Endometrial microvascular endothelial cells (primary cell): ENCODE measurements around the gene MICAL3. TPM values are rescaled to one million over a fixed set of nuclear protein-coding genes. Genes with fewer than 3 reads are reported as not detected.

ENCODE experiments used
- in situ Hi-C: cut with HindIII; loops from 2 replicates; pipeline ENCODE4 v1.10.0; 2017; ENCODE audit warnings: low sequenced_read_pairs, low pct_unique_long_range_greater_than_20kb; ENCODE audit errors: inconsistent ontology term
- total RNA-seq: library from RNA; depleted of rRNA; stranded (reverse); fragments of >200 nt; gene quantifications from one replicate; pipeline ENCODE4 v1.2.3, GENCODE V29; 2015; ENCODE audit errors: inconsistent ontology term

Gene MICAL3
- total RNA-seq, 1 donor from 2014 or later = 20.0 TPM

DNA sequence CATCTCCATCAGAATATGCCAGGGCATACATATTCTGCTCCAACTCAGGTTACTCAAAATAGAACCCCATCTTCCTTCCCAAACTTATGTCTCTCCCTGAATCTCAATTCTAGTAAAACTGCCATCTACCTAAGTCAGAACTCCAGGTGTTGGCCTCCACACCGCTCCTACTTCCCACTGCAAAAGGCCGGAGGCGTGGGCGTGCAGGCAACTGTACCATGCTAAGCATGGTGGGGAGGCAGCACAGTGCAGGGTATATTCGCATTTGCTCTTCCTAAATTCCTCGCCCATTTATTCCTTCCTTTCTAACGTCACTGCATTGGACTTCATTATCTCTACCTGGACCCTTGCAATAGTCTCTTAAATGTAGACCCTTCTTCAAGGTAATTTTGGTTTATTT is 97.8 kb downstream of the MICAL3 start:
- in situ Hi-C loops = no loop called here

DNA sequence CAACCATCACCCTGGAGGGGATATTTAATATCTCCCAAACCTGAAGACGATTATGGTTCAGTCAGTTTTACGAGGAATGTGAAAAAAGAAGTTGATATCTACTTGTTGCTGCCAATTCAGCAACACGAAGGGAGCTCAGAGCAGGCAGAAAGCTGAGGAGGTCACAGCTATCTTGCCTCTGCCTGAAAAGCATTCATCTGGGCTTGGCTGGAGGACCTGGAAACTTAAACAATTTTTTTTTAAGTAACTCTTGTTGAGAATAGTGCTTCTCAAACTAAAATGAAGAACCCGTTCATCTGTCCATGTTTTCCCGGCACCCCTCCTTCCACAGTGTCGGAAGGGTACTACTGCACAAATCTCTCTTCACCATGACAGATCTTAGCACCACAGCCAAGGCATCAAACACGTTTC is 98.9 kb downstream of the MICAL3 start:
- in situ Hi-C loops = no loop called here

DNA sequence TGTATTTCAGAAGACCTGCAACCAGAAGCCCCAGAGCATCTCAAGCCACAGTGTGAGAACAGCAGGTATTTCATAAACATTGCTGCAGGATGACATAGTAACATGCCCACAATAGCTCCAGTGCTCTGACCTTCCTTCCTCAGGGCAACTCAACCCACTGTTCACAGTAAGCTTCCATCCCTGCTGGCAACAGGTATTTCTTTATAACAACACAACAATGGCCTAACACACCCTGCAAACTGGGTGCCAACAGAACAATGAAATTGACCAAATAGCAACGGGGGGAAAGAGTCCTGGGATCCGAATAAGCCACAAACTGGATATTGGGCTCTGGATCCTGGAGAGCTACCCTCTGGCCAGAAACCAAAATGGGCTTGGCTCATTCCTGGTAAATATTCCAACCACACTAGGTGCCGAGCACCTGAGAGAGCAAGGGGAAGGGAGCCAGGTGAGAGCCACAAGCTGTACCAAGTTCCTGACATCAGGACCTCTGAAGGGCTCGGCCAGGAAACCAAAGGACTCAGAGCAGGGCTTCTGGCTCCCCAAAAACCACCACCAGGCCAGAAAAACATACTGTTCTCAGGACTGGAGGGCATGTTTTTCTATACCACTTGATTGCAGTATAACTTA is 99.5 kb downstream of the MICAL3 start:
- in situ Hi-C loops = loop anchor here (25.0 kb wide), 1 partner anchor 87 kb away; the partner anchor contains the start of gene MICAL3

DNA sequence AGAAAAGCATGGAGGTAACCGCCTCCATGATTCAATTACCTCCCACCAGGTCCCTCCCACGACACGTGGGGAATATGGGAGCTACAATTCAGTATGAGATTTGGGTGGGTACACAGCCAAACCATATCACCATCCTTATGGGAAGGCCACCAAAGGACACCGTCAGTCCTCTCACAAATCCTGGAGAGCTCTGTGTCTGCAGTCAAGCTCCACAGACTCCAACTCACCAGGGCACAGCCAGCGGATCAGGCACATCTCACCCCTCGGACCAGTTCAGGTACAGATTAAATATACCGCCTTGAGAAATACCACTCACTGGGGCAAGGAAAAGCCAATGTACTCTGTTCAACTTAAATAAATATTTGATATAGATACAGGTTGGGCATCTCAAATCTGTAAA is 100.3 kb downstream of the MICAL3 start:
- in situ Hi-C loops = loop anchor here (25.0 kb wide), 1 partner anchor 88 kb away; the partner anchor contains the start of gene MICAL3

DNA sequence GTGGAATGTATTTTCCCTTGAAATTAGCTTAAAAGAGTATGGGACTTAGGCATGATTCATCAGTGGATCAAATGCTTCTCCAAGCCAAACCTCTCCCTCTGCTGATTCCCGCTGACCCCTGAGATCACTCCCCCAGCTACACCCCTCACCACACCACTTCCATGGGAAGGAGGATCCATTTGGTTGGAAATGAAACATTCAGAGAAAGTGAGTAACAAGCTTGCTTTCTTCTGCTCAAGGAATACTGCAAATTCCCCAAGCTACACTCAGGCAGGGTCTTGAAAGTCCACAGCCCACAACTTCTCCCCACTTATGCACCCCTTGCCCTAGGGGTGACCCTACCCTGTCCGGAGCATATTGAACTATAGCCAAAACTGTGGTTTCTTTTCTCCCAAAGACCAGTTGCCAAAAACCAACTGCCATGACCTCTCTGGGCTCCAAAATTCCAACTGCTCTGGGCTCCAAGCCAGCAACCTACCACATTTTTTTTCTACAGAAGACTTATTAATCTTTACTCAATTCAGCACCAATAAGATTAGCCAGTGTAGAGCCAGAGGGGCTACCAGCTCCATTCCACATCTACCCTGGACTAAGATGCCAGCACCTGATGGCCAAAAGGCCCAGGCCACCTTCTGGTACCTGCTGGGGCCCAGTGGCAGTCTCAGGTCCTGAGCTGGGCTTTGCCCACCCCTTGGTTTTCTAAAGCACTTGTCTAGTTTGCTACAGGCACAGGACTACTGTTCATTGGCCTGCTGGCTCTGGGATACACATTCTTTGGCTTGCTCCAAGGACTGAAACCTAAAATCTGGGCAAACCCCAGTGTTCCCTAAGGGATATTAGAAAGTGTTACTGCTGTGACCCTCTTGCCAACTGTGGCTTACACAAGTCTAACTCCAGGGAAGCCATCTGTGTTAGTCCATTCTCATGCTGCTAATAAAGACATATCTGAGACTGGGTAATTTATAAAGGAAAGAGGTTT is 101.1 kb downstream of the MICAL3 start:
- in situ Hi-C loops = loop anchor here (25.0 kb wide), 1 partner anchor 89 kb away; the partner anchor contains the start of gene MICAL3

DNA sequence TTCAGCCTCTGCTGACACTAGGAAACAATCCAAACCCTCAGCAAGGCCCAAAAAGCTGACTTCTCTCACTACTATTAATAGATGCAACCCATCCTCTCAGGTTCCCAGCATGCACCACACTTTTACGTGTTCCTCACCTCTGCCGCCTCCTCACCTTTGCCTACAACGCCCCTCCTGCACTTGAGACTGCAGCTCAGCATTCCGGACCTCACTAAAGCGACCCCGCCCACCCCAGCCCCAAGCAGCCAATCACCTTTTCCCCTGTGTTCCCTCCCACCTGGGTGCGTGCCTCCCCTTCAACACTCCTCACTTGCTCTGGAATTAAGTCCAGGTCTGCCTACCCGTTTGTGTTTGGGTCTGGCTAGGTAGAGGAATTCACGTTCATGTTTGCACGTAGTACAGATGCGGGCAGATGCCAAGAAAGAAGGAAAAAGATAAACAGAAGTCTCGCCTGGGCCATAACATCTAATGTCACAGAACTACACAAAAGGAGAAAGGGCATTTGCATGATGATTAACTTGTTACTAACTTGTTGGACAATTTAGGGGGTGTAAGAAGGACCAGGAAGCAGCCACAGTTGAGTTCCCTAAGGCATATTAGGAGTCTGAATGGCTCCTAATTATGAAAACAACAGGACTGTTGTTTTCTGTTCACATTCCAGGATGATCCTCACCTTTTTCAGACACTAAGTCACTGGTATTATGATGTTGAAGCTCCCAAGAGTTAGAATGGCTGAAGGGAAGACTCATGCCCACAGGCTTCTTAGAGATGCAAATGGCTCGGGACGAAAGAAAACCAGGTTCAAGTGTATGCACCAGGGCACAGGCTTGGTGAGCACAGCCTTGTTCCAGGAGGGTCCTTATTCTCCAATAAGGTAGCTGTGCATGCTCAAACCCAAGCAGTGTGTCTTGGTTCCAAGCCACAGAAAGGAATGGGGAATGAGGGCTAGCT is 102.2 kb downstream of the MICAL3 start:
- in situ Hi-C loops = loop anchor here (25.0 kb wide), 1 partner anchor 90 kb away; the partner anchor contains the start of gene MICAL3

DNA sequence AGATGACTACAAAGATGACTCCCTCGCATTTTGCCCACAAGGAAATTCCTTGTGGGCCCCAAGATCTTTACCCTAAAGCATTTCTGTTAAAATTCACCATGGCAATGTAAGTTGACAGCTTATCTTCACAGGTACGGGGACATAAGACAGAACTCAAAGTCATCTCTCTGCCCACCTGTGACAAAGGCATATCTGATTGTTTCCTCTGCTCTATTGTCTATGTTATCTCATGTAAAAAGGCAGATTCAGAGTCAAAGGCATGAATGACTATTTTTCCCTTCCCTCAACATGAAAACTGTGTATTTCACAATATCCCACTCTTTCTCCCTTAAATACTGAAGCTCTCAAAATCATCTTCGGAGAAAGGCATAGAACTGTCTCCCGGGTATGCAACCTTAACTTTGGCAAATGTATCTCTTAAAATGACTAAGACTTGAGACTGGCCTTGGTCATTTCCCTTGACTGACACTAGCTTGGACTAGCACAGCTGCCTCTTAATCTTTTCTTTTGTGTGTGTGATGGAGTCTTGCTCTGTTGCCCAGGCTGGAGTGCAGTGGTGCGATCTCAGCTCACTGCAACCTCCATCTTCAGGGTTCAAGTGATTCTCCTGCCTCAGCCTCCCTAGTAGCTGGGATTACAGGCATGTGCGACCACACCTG is 103.2 kb downstream of the MICAL3 start:
- in situ Hi-C loops = loop anchor here (25.0 kb wide), 1 partner anchor 91 kb away; the partner anchor contains the start of gene MICAL3

DNA sequence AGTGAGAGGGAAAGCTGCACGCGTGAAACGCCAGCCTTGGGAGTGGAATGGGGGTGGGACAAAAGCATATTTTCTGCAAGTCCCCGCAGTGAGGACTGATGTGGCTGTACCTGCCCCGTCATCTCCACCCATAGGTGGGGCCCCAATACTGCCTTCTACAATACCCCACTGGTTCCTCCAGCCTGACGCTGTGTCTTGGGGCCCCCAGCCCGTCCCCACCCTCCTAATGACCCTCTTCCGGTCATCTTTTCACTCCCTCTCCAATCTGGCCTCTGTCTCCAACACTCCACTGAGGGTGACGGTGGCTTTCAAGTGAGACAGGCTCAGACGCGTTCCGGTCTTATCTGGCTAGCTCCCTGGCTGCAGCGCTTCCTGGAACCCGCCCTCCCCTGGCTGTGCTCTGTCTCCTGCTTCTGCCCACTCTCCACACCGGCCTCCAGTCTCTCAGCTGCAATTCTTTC is 104.2 kb downstream of the MICAL3 start:
- in situ Hi-C loops = loop anchor here (25.0 kb wide), 1 partner anchor 92 kb away; the partner anchor contains the start of gene MICAL3

DNA sequence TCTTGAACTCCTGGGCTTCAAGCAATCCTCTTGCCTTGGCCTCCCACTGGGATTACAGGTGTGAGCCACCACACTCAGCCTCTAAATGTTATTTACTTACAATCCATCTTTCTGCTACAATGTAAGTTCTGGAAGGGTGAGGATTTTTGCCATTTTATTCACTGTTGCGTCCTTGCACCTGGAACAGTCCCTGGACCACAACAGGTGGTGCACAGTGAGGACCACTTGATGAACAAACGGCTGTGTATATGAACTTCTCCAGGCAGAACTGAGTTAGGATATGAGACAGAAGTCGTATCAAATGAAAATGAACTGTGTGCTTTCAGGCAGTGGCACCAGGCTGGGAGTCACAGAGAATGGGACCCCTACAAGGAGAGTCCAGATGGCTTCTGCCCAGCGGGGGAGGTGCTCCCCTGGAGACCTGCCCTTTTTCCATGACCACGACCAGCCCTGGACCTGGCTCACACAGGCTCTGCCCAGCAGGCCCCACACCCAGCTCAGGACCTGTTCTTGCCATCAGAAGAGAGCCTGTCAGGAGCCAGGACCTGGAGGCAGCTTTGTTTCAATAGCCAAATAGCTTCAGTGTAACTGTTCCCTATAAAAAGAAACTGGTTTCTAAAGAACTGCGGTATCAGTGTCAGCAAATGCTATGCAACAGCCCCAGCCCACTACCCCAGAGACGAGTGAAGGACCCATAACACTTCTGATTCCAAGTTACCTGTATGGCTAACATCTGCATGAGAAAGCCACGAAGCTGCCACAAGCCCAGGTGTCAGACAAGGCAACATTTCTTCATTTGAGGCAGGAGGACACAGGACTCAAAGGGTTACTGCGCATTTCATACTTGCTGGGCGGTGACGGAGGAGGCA is 104.9 kb downstream of the MICAL3 start:
- in situ Hi-C loops = loop anchor here (25.0 kb wide), 1 partner anchor 93 kb away; the partner anchor contains the start of gene MICAL3

DNA sequence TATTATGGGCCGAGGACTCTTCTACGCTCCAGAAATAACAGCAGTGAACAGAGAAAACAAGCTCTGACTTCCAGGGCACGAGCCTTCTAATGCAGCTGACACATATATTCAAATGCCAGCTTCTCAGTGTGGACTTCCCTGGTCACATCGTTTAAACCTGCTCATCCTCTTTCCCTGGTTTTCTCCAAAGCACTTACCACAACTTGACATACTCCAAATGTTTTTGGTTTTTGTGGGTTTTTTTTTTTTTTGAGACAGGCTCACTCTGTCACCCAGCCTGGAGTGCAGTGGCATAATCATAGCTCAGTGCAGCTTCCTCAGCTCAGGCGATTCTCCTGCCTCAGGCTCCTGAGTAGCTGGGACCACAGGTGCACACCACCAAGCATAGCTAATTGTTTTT is 105.5 kb downstream of the MICAL3 start:
- in situ Hi-C loops = loop anchor here (25.0 kb wide), 1 partner anchor 93 kb away; the partner anchor contains the start of gene MICAL3

DNA sequence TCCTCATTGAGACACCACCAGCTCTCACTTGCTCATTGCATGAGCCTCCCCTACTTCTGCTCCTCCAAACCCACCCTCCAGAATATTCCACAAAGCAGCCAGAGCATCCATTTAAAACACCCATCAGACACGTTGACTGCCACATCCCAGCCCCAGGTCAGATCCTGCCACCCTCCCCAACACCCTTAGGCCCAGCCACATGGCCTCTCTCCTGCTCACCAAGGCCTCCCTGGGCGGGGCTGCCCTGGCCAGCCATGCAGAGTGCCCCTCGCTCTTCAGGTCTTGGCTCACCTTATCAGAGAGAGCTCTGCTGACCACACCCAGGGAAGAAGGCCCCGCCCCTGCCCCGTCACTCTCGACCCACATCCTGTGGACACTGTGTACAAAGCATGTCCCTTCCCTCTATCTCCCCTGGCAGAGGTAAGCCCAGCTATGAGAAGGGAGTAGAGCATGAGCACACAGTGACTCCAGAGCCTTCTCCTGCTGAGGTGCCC is 106.8 kb downstream of the MICAL3 start:
- in situ Hi-C loops = loop anchor here (25.0 kb wide), 1 partner anchor 95 kb away; the partner anchor contains the start of gene MICAL3

DNA sequence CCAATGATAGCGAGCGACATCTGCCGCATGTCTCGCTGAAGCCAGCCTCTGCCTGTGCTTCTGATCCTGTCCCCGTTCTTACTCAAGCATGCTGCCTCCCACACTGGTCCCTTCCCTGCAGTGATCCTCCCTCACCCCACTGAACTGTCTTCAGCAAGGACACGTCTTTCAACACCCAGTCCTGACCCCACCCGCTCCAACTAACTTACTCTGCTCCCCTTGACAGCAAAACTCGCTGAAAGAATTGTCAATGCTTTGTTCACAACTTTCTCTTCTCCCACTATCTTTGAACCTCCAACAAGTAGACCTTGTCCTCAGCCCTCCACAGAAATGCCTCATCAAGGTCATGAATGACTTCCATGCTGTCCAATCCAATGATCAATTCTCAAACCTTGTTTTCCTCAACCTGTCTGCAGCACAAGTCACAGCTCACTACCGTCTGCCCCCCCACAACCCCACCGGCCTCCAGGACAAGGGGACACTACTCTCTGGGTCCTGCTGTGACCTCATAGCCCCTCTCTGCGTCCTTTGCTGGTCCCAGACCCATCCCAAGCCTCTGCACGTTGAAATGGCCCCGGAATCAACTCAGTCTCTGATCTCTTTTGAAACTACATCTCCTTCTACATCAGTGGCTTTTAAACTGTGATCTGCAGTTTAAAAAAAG is 108.0 kb downstream of the MICAL3 start:
- in situ Hi-C loops = loop anchor here (25.0 kb wide), 1 partner anchor 96 kb away; the partner anchor contains the start of gene MICAL3

DNA sequence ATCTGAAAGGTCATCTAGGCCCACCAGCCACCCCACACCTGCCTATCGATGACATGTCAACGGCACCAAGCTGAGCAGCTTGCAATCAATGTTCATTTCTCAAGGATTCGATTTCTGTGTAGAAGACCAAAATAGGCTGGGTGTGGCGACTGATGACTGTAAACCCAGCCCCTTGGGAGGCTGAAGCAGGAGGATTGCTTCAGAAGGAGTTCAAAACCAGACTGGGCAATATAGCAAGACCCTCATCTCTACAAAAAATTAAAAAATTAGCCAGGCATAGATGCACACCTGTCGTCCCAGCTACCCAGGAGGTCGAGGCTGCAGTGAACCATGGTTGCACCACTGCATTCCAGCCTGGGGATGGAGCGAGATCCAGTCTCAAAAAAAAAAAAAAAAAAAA is 108.7 kb downstream of the MICAL3 start:
- in situ Hi-C loops = loop anchor here (25.0 kb wide), 1 partner anchor 97 kb away; the partner anchor contains the start of gene MICAL3

DNA sequence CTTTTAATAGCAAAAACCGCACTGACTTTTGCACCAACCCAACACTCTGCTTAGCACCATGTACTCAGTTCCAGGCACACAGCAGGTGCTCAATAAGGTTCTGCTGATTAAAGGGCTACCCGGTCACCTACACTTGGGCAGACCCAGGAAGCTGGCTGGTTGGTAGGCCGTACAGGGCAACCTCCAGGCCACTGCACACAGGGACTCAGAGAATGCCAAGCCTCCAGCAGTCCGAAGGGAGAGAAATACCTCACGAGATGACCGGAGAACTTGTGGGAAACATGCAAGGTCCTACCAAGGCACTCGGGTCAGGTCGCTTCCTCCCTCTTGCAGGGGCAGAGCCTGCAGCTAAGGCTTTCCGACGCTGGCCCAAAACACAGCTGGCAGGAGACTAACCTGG is 109.2 kb downstream of the MICAL3 start:
- in situ Hi-C loops = loop anchor here (25.0 kb wide), 1 partner anchor 97 kb away; the partner anchor contains the start of gene MICAL3

DNA sequence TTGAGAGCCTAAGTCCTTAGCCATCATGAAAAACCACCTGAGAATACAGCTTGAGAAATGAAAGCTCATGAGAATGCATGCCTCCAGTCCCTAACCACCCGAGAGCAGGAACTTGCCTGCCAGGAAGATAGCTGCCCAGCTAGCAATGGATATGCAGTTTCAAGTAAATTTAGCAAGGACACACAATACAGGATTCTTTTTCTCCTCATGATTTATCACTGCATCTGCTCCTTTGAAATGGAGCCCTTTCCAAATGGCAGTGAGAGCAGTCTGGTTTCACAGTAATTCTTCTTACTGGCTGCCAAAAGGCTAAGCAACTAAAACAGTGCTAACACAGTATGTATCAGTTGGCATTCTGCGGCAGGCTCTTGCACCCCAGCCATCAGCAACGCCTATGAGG is 109.9 kb downstream of the MICAL3 start:
- in situ Hi-C loops = loop anchor here (25.0 kb wide), 1 partner anchor 98 kb away; the partner anchor contains the start of gene MICAL3
